ENCODE measurements around the gene METTL16. TPM values are rescaled to one million over a fixed set of nuclear protein-coding genes. Genes with fewer than 3 reads are reported as not detected.

The METTL16 gene
- total and polyA plus RNA-seq, 9 of the 15 experiments (the other 6 are each of a cell fraction or from before 2014, with no cell fraction given): 12.1 to 30.5 (median 19.8) TPM

DNA sequence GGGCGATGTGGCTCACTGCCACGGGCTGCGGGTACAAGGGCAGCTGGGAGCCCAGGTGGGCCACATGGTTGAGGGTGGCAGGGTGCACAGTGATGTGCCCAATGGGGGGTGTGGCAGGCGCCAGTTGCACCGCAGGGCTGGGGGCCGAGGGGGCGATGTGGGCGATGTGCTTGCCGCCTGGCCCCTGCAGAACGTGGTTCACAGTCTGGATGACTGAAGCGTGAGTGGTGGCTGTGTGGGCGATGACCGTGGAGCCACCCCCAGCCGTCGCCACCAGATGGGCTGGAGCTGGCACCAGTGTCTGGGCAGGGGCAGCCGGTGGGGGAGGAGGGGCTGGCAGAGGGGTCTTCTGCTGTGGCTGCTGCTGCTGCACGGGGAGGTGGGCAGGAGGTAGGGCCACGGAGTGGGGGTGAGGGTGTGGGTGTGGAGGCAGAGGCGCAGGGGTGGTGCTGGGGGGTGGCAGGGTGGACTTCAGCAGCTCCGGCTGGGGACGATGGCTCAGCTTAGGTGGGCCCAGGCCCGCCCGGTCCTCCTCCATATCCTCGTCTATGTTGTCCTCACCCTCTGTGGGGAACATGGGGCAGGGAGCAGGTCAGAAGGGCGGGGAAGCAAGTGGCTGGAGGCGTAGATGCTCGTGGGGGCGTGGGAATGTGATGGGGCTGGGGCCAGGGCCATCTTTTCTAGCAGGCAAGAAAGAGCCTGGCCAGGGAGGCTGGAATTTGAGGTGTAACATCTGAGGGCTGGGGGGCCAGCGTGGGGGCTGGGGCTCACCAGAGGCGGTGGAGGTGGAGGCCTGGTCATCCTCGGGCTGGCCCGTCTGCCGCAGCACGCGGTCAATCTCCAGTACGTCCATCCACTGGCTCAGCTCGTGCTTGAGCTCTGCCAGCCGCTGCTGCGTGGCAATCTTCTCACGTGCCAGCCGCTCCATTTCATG lies 124.3 kb downstream of the METTL16 start:
- Histone ChIP-seq H4K20me1 (replicated peaks; ENCODE audit: control insufficient read depth, insufficient read depth, low read length) (no peaks in the 10 kb centered on the region), H3K9me3 (replicated peaks; ENCODE audit: control insufficient read depth, insufficient read depth, low read depth, low read length) (no peaks in the 10 kb centered on the region), H3K27ac (ENCODE audit: extremely low read depth, low read depth, low read length) (no peak overlapping the region), H2AFZ (ENCODE audit: low read depth, low read length) (no peak overlapping the region), H3K79me2 (ENCODE audit: control insufficient read depth, insufficient read depth, low read length) (peaks cover 23% of the 10 kb centered on the region), H3K4me3 (no peak overlapping the region), H3K9me1 (ENCODE audit: control insufficient read depth, insufficient read depth, low read length) (no peaks in the 10 kb centered on the region), H3K27me3 (ENCODE audit: control insufficient read depth in 2 of 2, insufficient read depth in 2 of 2, low read length in 2 of 2) (no peaks in the 10 kb centered on the region), H3K36me3 (ENCODE audit: control insufficient read depth, insufficient read depth, low read length) (peaks cover 23% of the 10 kb centered on the region; the same call in 2 of the 3 replicates), H3K4me1 (replicated peaks in 1 of 2; ENCODE audit: control insufficient read depth in 2 of 2, insufficient read depth in 2 of 2, low read length in 2 of 2) (peaks cover 32 to 55% of the 10 kb centered on the region in 2 experiments), H3K4me2 (ENCODE audit: insufficient read depth, low read length) (no peak overlapping the region), H3K9ac (ENCODE audit: insufficient read depth in 1 of 2, low read depth in 2 of 2, low read length in 2 of 2) (no peak overlapping the region)
- ATAC-seq (no peak), DNase-seq (ENCODE audit: extremely low read depth in 1 of 4, low spot score in 3 of 4) (no peak), FAIRE-seq (no peak)
- intact Hi-C loops (cut with micrococcal nuclease): no loop called here
- POLR2A ChIA-PET: interaction anchor here (0.5 to 1.8 kb wide), 3 partner anchors 11 to 543 kb away, joined by 3 to 4 read pairs (median 3); no protein-coding TSS in a partner anchor
- BruUV-seq (replicated peaks): no TSS peak
- in situ Hi-C loops (cut with MboI): no loop called here
- 95% methylated on average over 18 of the region's 41 CpGs for WGBS (ENCODE audit: insufficient coverage, low coverage, missing lambda C conversion rate)
- TF ChIP-seq ZNF174 (CRISPR knock-in tag; IDR thresholded peaks at IDR 0.05) (no peak), HNRNPL (IDR thresholded peaks at IDR 0.05; ENCODE audit: low read depth, low read length) (peak; percentile 50; the same call in 1 of the 2 replicates)
- CTCF ChIA-PET (ENCODE audit: low intra/inter-chr PET ratio): interaction anchor here (1.4 kb wide), 1 partner anchor 29 kb away, joined by 4 read pairs; no protein-coding TSS in a partner anchor

Data from K562 (cell line).